ENCODE measurements around the gene TP53INP2.
"Not testable (repeated sequence)": the region's sequence is repeated elsewhere in the genome, so short reads cannot be mapped to it uniquely, and the experiment has no call there.

Gene TP53INP2

GRCh38 chr20:34704177-34705007, at the start of gene TP53INP2:
TSS of gene TP53INP2 (plus strand) at chr20:34704344. CDS start at chr20:34708740, 4,396 bp downstream.
- peak; percentile 92 for DNase-seq (ENCODE audit: low spot score)

- DNase-seq (ENCODE audit: low spot score) = not testable (repeated sequence)
Observed at GRCh38 chr20:34658654-34659053, 45.5 kb upstream of the TP53INP2 start.

GRCh38 chr20:34661811-34662210, 42.3 kb upstream of the TP53INP2 start:
- DNase-seq (ENCODE audit: low spot score) = not testable (repeated sequence)

- no peak for DNase-seq (ENCODE audit: low spot score)
Observed at GRCh38 chr20:34663213-34663943, 40.8 kb upstream of the TP53INP2 start.

- DNase-seq (ENCODE audit: low spot score) = not testable (repeated sequence)
Observed at GRCh38 chr20:34664751-34665150, 39.4 kb upstream of the TP53INP2 start.

- no peak for DNase-seq (ENCODE audit: low spot score)
Observed at GRCh38 chr20:34669094-34669493, 35.0 kb upstream of the TP53INP2 start.

- no peak for DNase-seq (ENCODE audit: low spot score)
Observed at GRCh38 chr20:34673412-34673811, 30.7 kb upstream of the TP53INP2 start.

- DNase-seq (ENCODE audit: low spot score) = no peak
Observed at GRCh38 chr20:34675561-34675960, 28.6 kb upstream of the TP53INP2 start.

GRCh38 chr20:34675993-34676641, 28.0 kb upstream of the TP53INP2 start:
- DNase-seq (ENCODE audit: low spot score) = no peak

GRCh38 chr20:34676642-34677373, 27.3 kb upstream of the TP53INP2 start, which contains the start of gene PIGU:
TSS of gene PIGU (minus strand) at chr20:34677092. CDS start at chr20:34677085, 7 bp downstream.
- DNase-seq (ENCODE audit: low spot score) = peak; percentile 95

- no peak for DNase-seq (ENCODE audit: low spot score)
Observed at GRCh38 chr20:34680586-34681175, 23.5 kb upstream of the TP53INP2 start.

GRCh38 chr20:34683667-34684066, 20.5 kb upstream of the TP53INP2 start:
- DNase-seq (ENCODE audit: low spot score) = no peak

GRCh38 chr20:34689486-34689885, 14.7 kb upstream of the TP53INP2 start:
- DNase-seq (ENCODE audit: low spot score) = no peak

GRCh38 chr20:34691838-34692237, 12.3 kb upstream of the TP53INP2 start:
- no peak for DNase-seq (ENCODE audit: low spot score)

GRCh38 chr20:34693414-34693813, 10.7 kb upstream of the TP53INP2 start:
- no peak for DNase-seq (ENCODE audit: low spot score)

GRCh38 chr20:34701405-34702085, 2.6 kb upstream of the TP53INP2 start:
- DNase-seq (ENCODE audit: low spot score) = no peak

- no peak for DNase-seq (ENCODE audit: low spot score)
Observed at GRCh38 chr20:34703061-34703423, 1.1 kb upstream of the TP53INP2 start.

GRCh38 chr20:34703424-34704176, 544 bp upstream of the TP53INP2 start:
- no peak for DNase-seq (ENCODE audit: low spot score)

- DNase-seq (ENCODE audit: low spot score) = no peak
Observed at GRCh38 chr20:34705008-34705396, 858 bp downstream of the TP53INP2 start.
